DLD1 (cell line): Measurements from ENCODE around the gene FKBP1C.

ENCODE experiments used
- in situ Hi-C: cut with HindIII; loops from 2 replicates; pipeline ENCODE4 v1.10.0; 2017; ENCODE audit warnings: low sequenced_read_pairs

FKBP1C gene

DNA sequence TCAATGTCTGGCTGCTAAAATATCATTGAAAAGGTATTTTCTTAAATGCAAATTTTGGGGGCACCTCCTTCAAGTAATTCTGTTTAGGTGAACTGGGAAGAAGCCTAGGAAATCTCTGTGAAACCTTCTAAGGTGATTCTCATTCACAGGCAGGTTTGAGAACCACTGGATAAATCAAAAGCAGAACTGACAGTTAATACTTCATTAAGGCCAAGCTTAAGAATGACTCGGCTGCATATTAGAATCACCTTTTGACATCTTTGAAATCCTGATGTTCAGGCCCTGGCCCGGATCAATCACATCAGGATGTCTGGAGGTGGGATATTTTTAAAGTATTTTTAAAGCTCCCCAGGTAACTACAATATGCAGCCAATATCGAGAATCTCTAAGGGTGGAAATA is 50.6 kb downstream of the FKBP1C start:
- in situ Hi-C loops = no loop called here
